OCI-LY3 (cell line): Measurements from ENCODE around the gene UBA6.

Experiments used
- CTCF ChIP-seq: fragments of 200-600, 300-600 bp; sonication (generic); IDR thresholded peaks from 2 replicates; pipeline ENCODE4 v1.5.1; 2014; ENCODE audit warnings: antibody characterized with exemption, low read length, low read depth
- EZH2phosphoT487 ChIP-seq: fragments of 200-600 bp; shearing (Covaris generic); IDR thresholded peaks from 2 replicates; pipeline ENCODE4 v1.6.1; 2018; ENCODE audit warnings: antibody characterized with exemption, mixed run types, low read depth

- TF ChIP-seq CTCF (no peak), EZH2phosphoT487 (no peak)
Measured at GRCh38 chr4:67736262-67736661, 35.3 kb upstream of the UBA6 start.
